SHP77 treated with DMSO at 0.1 percent for 48 hours (cell line): Measurements from ENCODE around the gene CYP24A1.
"Not testable (repeated sequence)": the region's sequence is repeated elsewhere in the genome, so short reads cannot be mapped to it uniquely, and the experiment has no call there.

ENCODE experiments used
- DNase-seq: peaks from one replicate; lab custom pipeline; 2025; lab: John Stamatoyannopoulos, UW

Gene CYP24A1

GRCh38 chr20:54133434-54134427, 40.1 kb downstream of the CYP24A1 start:
- DNase-seq: no peak

DNA sequence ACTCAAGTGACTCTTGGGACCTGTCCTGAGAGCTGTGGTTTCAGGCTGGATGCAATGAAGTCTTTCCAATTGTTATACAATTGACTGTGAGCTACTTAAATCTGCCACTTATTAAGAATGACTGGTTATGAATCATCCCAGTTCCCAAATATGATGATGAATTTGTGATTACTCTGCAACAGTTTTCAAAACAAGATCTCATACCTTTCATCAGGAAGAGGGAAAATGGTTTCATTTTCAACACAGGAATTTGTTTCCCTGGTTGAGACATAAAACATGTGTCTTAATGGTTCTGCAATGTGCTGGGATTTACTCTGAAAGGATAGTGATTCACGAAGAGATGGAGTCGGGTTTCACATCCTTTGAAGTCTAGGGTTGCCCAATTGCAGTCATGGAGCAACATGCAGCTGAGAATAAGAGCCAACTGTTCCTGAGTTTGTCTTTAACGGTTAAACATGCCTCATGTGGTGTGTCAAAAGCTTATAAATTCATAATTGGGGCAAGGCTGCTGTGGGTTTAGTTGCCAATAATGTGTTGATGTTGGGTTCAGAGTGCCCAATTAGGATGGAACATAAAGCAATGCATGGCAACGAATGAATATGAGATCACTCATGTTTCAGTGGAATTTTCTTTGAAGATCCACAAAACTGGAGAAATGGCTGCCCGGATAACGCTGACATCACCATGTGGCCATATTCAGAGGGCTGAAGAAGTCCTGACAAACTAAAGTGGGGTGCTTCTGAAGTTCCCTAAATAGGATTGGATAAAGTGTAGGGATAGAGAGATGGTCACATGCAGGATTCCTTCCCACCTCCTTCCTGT, 41.0 kb downstream of the CYP24A1 start:
- DNase-seq: no peak

- DNase-seq: no peak
Observed at GRCh38 chr20:54131675-54132611, 41.8 kb downstream of the CYP24A1 start.

- DNase-seq: not testable (repeated sequence)
Observed at GRCh38 chr20:54131125-54131524, 42.7 kb downstream of the CYP24A1 start.

- no peak for DNase-seq
Observed at GRCh38 chr20:54129350-54129749, 44.4 kb downstream of the CYP24A1 start.

- no peak for DNase-seq
Observed at GRCh38 chr20:54127855-54128574, 45.8 kb downstream of the CYP24A1 start.

- no peak for DNase-seq
Observed at GRCh38 chr20:54126806-54127655, 46.8 kb downstream of the CYP24A1 start.

DNA sequence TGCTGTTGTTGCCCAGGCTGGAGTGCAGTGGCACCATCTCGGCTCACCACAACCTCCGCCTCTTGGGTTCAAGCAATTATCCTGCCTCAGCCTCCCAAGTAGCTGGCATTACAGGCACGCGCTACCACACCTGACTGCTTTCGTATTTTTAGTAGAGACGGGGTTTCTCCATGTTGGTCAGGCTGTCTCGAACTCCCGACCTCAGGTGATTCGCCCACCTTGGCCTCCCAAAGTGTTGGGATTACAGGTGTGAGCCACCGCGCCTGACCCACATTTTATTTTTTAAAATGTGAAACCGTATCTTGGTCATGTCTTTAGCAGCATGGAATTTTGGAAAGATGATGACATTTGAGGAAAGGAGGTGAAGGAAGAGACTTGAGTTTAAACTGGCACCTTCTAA, 47.5 kb downstream of the CYP24A1 start:
- DNase-seq: not testable (repeated sequence)

DNA sequence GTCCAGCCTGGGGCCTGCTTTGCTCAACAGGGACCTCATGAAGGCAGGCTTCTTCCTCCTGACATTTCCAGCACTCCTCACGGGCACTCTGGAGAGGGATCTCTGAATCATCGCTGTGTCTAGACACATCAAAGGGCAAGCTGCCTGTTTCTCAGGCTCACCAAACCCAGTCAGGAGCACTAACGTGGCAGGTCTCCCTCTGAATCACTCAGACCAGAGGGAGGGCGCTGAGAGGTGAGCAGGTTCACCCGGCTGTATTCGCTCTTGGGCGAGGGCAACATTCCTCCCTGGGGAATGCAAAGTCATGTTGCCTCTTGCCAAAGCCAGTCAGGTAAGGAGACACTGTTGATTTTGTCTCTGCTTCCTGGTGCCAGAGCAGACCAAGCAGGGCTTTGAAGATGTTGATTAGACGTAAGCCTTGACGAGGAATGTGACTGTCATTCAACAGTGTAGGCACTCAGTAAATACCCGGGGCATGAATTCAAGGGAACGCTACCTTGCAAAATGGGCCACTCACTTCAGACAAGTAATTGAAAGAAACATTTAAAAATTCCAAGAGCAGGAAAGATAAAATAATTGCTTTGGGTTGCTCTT, 50.1 kb downstream of the CYP24A1 start:
- DNase-seq: no peak

GRCh38 chr20:54122681-54123586, 50.9 kb downstream of the CYP24A1 start:
- no peak for DNase-seq

DNA sequence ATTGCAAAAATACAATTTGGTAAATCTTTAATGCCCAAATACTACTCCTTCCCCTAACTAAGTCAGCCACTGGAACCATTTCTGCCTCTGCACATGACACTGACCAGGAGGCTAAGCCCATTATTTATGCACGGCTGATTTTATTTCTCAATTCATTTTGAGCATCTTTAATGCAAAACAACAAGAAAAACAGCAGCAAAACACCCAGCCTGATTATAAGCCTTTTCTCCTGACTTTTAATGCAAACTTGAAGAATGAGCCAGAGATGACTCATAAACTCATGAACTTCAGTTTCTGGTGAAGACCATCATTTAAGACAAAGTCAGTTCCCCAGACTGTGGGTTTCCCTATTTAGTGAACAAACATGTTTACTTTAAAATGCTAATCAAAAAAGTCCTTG, 51.6 kb downstream of the CYP24A1 start:
- no peak for DNase-seq

DNA sequence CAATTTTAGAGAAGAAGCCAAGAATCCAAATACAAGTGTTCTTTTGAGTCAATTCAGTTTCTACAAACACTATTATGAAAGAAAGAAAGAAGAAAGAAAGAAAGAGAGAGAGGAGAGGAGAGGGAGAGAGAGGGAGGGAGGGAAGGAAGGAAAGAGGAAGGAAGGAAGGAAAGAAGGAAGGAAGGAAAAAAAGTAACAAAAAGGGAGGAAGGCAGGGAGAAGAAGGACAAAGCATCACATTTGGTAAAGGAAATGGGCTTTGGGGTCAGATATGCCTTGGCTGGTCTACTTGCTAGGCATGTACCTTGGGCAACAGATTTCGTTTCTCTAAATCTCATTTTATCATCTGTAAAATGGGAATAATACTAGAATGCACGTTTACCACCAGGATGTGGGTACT, 54.0 kb downstream of the CYP24A1 start:
- no peak for DNase-seq

GRCh38 chr20:54118220-54119001, 55.4 kb downstream of the CYP24A1 start:
- no peak for DNase-seq

- no peak for DNase-seq
Observed at GRCh38 chr20:54116550-54117235, 57.1 kb downstream of the CYP24A1 start.

- no peak for DNase-seq
Observed at GRCh38 chr20:54115172-54115854, 58.5 kb downstream of the CYP24A1 start.

- no peak for DNase-seq
Observed at GRCh38 chr20:54114109-54114508, 59.7 kb downstream of the CYP24A1 start.

DNA sequence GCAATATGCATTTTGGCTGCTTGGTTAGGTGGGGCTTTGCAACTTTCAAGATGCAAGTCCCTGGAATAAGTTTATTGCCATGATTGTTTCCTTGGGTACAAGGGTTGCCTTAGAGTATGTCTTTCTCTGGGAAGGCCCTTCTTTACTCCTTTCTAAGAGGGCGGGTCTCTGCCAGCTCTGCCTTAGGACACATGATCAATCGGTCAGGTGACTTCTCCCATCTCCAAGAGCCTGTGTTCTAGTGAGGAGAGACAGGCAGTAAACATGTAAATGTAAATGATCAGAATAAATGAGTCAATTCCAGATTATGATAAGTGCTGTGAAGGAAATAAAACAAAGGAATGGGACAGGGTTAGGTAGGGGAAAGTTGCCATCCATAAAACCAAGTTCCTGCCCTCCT, 60.2 kb downstream of the CYP24A1 start:
- no peak for DNase-seq
